ENCODE data around the gene NALCN.

The NALCN gene

GRCh38 chr13:101116341-101116740 lies 300.0 kb downstream of the NALCN start:
- Histone ChIP-seq H3K4me3 (replicated peaks; ENCODE audit: low read depth, low read length) (no peak overlapping the region), H3K36me3 (ENCODE audit: control insufficient read depth, insufficient read depth, low read length) (no peaks in the 10 kb centered on the region), H3K27me3 (replicated peaks; ENCODE audit: control insufficient read depth, insufficient read depth, low read length) (no peaks in the 10 kb centered on the region)
- TF ChIP-seq, protein P1, sequence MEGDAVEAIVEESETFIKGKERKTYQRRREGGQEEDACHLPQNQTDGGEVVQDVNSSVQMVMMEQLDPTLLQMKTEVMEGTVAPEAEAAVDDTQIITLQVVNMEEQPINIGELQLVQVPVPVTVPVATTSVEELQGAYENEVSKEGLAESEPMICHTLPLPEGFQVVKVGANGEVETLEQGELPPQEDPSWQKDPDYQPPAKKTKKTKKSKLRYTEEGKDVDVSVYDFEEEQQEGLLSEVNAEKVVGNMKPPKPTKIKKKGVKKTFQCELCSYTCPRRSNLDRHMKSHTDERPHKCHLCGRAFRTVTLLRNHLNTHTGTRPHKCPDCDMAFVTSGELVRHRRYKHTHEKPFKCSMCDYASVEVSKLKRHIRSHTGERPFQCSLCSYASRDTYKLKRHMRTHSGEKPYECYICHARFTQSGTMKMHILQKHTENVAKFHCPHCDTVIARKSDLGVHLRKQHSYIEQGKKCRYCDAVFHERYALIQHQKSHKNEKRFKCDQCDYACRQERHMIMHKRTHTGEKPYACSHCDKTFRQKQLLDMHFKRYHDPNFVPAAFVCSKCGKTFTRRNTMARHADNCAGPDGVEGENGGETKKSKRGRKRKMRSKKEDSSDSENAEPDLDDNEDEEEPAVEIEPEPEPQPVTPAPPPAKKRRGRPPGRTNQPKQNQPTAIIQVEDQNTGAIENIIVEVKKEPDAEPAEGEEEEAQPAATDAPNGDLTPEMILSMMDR (IDR thresholded peaks at IDR 0.05; ENCODE audit: insufficient read depth, low read length, poor library complexity, severe bottlenecking): no peak
- no peak for DNase-seq (ENCODE audit: extremely low read depth, insufficient read length)

DNA sequence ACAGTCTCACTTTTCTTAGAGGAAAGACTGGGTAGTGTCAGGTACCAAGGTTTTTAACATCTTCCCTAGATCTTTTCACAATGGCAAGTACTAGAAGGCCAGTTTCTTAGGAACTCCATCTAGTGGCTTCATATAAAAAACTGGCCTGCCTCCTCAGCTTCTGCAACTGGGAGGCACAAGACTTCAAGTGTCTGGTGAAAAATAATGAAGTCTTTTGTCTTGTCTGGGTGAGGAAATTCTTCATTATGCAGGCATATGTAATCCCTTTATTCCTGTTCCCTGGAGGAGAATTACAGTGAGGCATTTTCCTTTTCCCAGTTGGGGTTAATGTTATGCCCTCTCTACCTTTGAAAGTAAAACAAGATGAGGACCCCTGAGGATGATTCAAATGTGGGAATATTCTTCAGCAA lies 300.5 kb downstream of the NALCN start:
- no peak overlapping the region for H3K4me3 ChIP-seq (replicated peaks; ENCODE audit: low read depth, low read length)
- H3K36me3 ChIP-seq (ENCODE audit: control insufficient read depth, insufficient read depth, low read length): no peaks in the 10 kb centered on the region
- H3K27me3 ChIP-seq (replicated peaks; ENCODE audit: control insufficient read depth, insufficient read depth, low read length): no peaks in the 10 kb centered on the region
- DNase-seq (ENCODE audit: extremely low read depth, insufficient read length): no peak
- TF ChIP-seq, protein P1 (IDR thresholded peaks at IDR 0.05; ENCODE audit: insufficient read depth, low read length, poor library complexity, severe bottlenecking): peak; percentile 14

- no peaks in the 10 kb centered on the region for H3K27me3 ChIP-seq (replicated peaks; ENCODE audit: control insufficient read depth, insufficient read depth, low read length)
- no peaks in the 10 kb centered on the region for H3K36me3 ChIP-seq (ENCODE audit: control insufficient read depth, insufficient read depth, low read length)
- TF ChIP-seq, protein P1 (IDR thresholded peaks at IDR 0.05; ENCODE audit: insufficient read depth, low read length, poor library complexity, severe bottlenecking): no peak
- DNase-seq (ENCODE audit: extremely low read depth, insufficient read length): no peak
- no peak overlapping the region for H3K4me3 ChIP-seq (replicated peaks; ENCODE audit: low read depth, low read length)
Measured at GRCh38 chr13:101111894-101112293, 304.4 kb downstream of the NALCN start.

DNA sequence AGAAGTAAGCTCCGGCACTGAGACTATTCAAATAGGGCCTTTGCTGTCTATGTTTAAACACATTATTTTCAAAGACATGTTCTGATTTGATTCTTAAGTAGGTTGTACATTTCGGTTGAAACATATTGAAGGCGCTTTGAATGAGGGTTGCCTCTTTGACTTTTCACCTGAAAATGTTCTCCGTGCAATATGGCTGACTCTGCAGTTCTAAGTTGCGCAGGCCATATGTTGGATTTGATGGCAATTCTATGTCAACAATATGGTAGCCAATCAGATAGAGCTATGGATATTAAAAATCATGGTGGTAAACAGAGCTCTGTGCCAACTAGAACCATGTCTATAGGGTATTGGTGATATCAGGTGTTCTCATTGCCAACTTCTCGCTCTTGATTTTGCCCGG lies 307.3 kb downstream of the NALCN start:
- TF ChIP-seq, protein P1 (IDR thresholded peaks at IDR 0.05; ENCODE audit: insufficient read depth, low read length, poor library complexity, severe bottlenecking): no peak
- H3K4me3 ChIP-seq (replicated peaks; ENCODE audit: low read depth, low read length): no peak overlapping the region
- H3K36me3 ChIP-seq (ENCODE audit: control insufficient read depth, insufficient read depth, low read length): no peaks in the 10 kb centered on the region
- H3K27me3 ChIP-seq (replicated peaks; ENCODE audit: control insufficient read depth, insufficient read depth, low read length): no peaks in the 10 kb centered on the region
- DNase-seq (ENCODE audit: extremely low read depth, insufficient read length): no peak

- no peak overlapping the region for H3K4me3 ChIP-seq (replicated peaks; ENCODE audit: low read depth, low read length)
- TF ChIP-seq, protein P1 (IDR thresholded peaks at IDR 0.05; ENCODE audit: insufficient read depth, low read length, poor library complexity, severe bottlenecking): no peak
- H3K27me3 ChIP-seq (replicated peaks; ENCODE audit: control insufficient read depth, insufficient read depth, low read length): no peaks in the 10 kb centered on the region
- no peaks in the 10 kb centered on the region for H3K36me3 ChIP-seq (ENCODE audit: control insufficient read depth, insufficient read depth, low read length)
- DNase-seq (ENCODE audit: extremely low read depth, insufficient read length): no peak
Measured at GRCh38 chr13:101098873-101099272, 317.4 kb downstream of the NALCN start.

- DNase-seq (ENCODE audit: extremely low read depth, insufficient read length): no peak
- TF ChIP-seq, protein P1 (IDR thresholded peaks at IDR 0.05; ENCODE audit: insufficient read depth, low read length, poor library complexity, severe bottlenecking): no peak
- Histone ChIP-seq H3K36me3 (ENCODE audit: control insufficient read depth, insufficient read depth, low read length) (no peaks in the 10 kb centered on the region), H3K4me3 (replicated peaks; ENCODE audit: low read depth, low read length) (no peak overlapping the region), H3K27me3 (replicated peaks; ENCODE audit: control insufficient read depth, insufficient read depth, low read length) (no peaks in the 10 kb centered on the region)
Measured at GRCh38 chr13:101092985-101093384, 323.3 kb downstream of the NALCN start.
